ENCODE data around the gene CNNM2. TPM values are rescaled to one million over a fixed set of nuclear protein-coding genes. Genes with fewer than 3 reads are reported as not detected.

Gene CNNM2
- total RNA-seq, 1 donor from 2014 or later = 3.9 TPM

DNA sequence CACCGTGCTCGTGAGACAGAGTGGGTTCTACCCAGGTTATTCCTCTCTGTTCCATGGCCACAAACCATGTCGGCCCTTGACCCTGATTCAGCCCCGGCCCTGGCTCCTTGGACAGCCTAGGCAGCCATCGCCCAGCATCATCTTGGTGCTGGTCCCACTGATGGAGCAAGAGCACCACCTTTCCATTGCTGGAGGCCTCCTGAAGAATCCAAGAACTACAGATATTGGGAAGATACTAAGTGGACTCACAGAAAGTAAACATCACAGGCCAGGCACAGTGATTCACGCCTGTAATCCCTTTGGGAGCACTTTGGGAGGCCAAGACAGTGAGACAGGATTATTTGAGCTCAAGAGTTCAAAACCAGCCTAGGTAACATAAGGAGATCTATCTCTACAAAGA, 149.9 kb downstream of the CNNM2 start:
- H3K4me3 ChIP-seq (ENCODE audit: low read depth, low read length) = no peak overlapping the region
- FAIRE-seq (no peak), DNase-seq (ENCODE audit: low read depth) (no peak)
- TF ChIP-seq CTCF (IDR thresholded peaks at IDR 0.05; ENCODE audit: insufficient read depth, low read length, severe bottlenecking) = no peak
- no peaks in the 10 kb centered on the region for H3K36me3 ChIP-seq (ENCODE audit: control insufficient read depth, insufficient read depth, low read length)
- H3K27me3 ChIP-seq (ENCODE audit: control insufficient read depth, insufficient read depth, low read length) = no peaks in the 10 kb centered on the region

GRCh38 chr10:103069453-103070331, 151.6 kb downstream of the CNNM2 start:
- FAIRE-seq = no peak

DNA sequence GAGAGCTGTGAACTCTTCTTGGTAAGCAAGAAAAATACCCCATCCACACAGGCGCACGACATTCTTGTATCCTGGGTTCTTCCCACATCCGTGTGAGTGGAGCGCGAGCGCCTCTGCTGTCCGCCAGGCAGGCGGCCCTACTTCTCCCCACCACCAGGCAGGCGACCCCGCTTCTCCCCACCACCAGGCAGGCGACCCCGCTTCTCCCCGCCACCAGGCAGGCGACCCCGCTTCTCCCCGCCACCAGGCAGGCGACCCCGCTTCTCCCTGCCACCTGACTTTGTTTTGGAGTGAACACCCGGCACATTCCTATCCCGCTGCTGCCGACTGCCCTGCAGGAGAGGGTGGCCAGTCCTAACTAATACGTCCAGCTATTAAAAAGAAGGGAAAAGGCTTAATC, 154.2 kb downstream of the CNNM2 start:
- H3K4me3 ChIP-seq (ENCODE audit: low read depth, low read length) = no peak overlapping the region
- H3K36me3 ChIP-seq (ENCODE audit: control insufficient read depth, insufficient read depth, low read length) = no peaks in the 10 kb centered on the region
- DNase-seq (ENCODE audit: low read depth) (no peak), FAIRE-seq (no peak)
- TF ChIP-seq CTCF (IDR thresholded peaks at IDR 0.05; ENCODE audit: insufficient read depth, low read length, severe bottlenecking) = no peak
- no peaks in the 10 kb centered on the region for H3K27me3 ChIP-seq (ENCODE audit: control insufficient read depth, insufficient read depth, low read length)

More at GRCh38 chr10:103069453-103070331, 151.6 kb downstream of the CNNM2 start:
- TF ChIP-seq CTCF (IDR thresholded peaks at IDR 0.05; ENCODE audit: insufficient read depth, low read length, severe bottlenecking) = peak; percentile 77
- peak; percentile 62 for DNase-seq (ENCODE audit: low read depth)
- H3K27me3 ChIP-seq (ENCODE audit: control insufficient read depth, insufficient read depth, low read length) = no peaks in the 10 kb centered on the region
- H3K4me3 ChIP-seq (ENCODE audit: low read depth, low read length) = no peak overlapping the region
- H3K36me3 ChIP-seq (ENCODE audit: control insufficient read depth, insufficient read depth, low read length) = no peaks in the 10 kb centered on the region

- no peak overlapping the region for H3K4me3 ChIP-seq (ENCODE audit: low read depth, low read length)
- DNase-seq (ENCODE audit: low read depth) (no peak), FAIRE-seq (no peak)
- no peak for TF ChIP-seq CTCF (IDR thresholded peaks at IDR 0.05; ENCODE audit: insufficient read depth, low read length, severe bottlenecking)
- H3K36me3 ChIP-seq (ENCODE audit: control insufficient read depth, insufficient read depth, low read length) = no peaks in the 10 kb centered on the region
- H3K27me3 ChIP-seq (ENCODE audit: control insufficient read depth, insufficient read depth, low read length) = no peaks in the 10 kb centered on the region
Observed at GRCh38 chr10:103072891-103073290, 154.8 kb downstream of the CNNM2 start.

DNA sequence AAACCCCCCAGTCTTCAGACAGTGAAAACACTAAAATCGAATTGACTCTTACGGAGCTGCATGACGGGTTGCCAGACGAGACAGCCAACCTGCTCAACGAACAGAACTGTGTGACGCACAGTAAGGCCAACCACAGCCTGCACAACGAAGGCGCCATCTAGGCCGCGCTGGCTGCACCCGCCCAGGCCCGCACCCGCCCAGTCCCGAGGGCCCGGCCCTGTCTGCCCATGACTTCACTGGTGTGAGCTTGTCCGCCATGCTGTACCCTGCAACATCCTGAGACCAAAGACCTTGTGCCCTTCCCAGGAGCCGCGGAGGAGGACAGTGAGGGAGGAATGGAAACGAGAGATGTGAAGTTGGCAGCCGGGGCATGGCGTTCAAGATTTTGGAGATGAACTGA, 158.9 kb downstream of the CNNM2 start:
- Histone ChIP-seq H3K36me3 (ENCODE audit: control insufficient read depth, insufficient read depth, low read length) (no peaks in the 10 kb centered on the region), H3K4me3 (ENCODE audit: low read depth, low read length) (no peak overlapping the region), H3K27me3 (ENCODE audit: control insufficient read depth, insufficient read depth, low read length) (no peaks in the 10 kb centered on the region)
- FAIRE-seq (no peak), DNase-seq (ENCODE audit: low read depth) (no peak)
- TF ChIP-seq CTCF (IDR thresholded peaks at IDR 0.05; ENCODE audit: insufficient read depth, low read length, severe bottlenecking) = no peak
